Kidney (tissue), 14 donors: ENCODE results near the gene MLLT6. TPM values are rescaled to one million over a fixed set of nuclear protein-coding genes. Genes with fewer than 3 reads are reported as not detected.

ENCODE experiments used
- DNase-seq, 5 donors: peaks; one replicate each; pipeline ENCODE4 v3.0.0-alpha.2; 2013 to 2020
- FAIRE-seq: peaks from 2 replicates; lab custom pipeline; 2012; peaks lifted over from hg19 to GRCh38; lab: Jason Lieb, UNC
- H3K27ac ChIP-seq, 2 donors: one replicate each; pipeline ENCODE4 v1.7.0; 2013; ENCODE audit warnings: low read depth in 2 of 2, low read length in 2 of 2, inconsistent platforms in 1 of 2
- H3K27me3 ChIP-seq: one replicate; pipeline ENCODE4 v1.7.1; 2013; ENCODE audit warnings: low read length, inconsistent platforms; ENCODE audit not compliant: control insufficient read depth, insufficient read depth
- H3K36me3 ChIP-seq, 3 donors: one replicate each; pipeline versions ENCODE4 v1.7.0 to v1.7.1; 2013; ENCODE audit warnings: low read length in 3 of 3, control low read depth in 1 of 3, inconsistent platforms in 1 of 3; ENCODE audit not compliant: insufficient read depth in 3 of 3, control insufficient read depth in 2 of 3
- H3K4me1 ChIP-seq, 3 donors: one replicate each; pipeline versions ENCODE4 v1.7.0 to v1.7.1; 2013; ENCODE audit warnings: low read length in 3 of 3, inconsistent platforms in 1 of 3, low read depth in 1 of 3; ENCODE audit not compliant: control insufficient read depth in 2 of 3, insufficient read depth in 2 of 3
- H3K4me3 ChIP-seq, 3 donors: one replicate each; pipeline versions ENCODE4 v1.7.0 to v1.8.1; 2013; ENCODE audit warnings: low read length in 3 of 3, control low read depth in 1 of 3, inconsistent platforms in 1 of 3
- H3K9ac ChIP-seq, 3 donors: one replicate each; pipeline versions ENCODE4 v1.7.0 to v1.7.1; 2013; ENCODE audit warnings: low read length in 3 of 3, control low read depth in 1 of 3, inconsistent platforms in 1 of 3
- H3K9me3 ChIP-seq, 3 donors: one replicate each; pipeline versions ENCODE4 v1.7.0 to v1.7.1; 2013; ENCODE audit warnings: low read length in 3 of 3, control low read depth in 1 of 3, inconsistent platforms in 1 of 3; ENCODE audit not compliant: control insufficient read depth in 2 of 3, insufficient read depth in 1 of 3
- intact Hi-C: fragments of 100-400 bp; cut with DNase I; formaldehyde crosslinking; loops from one replicate; pipeline ENCODE4 v1.11.1; 2022
- polyA plus RNA-seq: library from polyadenylated mRNA; stranded (reverse); fragments of 350-450 nt; fragmentation: Illumina TruSeq; extraction: RNeasy Lipid Tissue Mini Kit (QIAGEN cat#74804); gene quantifications from one replicate; pipeline ENCODE4 v1.2.3, GENCODE V29; 2014; ENCODE audit warnings: low read depth, low replicate concordance; ENCODE audit not compliant: insufficient read depth
- total RNA-seq: library from RNA; stranded (reverse); fragmentation: NEBNext Ultra II Directional; extraction: Animal tissue kit (Norgen Biotek cat#: 25700); gene quantifications from one replicate; pipeline ENCODE4 v1.2.1, GENCODE V29; 2021
- TF ChIP-seq, protein P1 (sequence below): IDR thresholded peaks from 3 replicates; pipeline ENCODE4 v1.5.1; 2012; ENCODE audit warnings: mild to moderate bottlenecking, moderate library complexity, borderline replicate concordance; ENCODE audit not compliant: insufficient read depth; ENCODE audit errors: extremely low read depth
- donor health status: control.
- donor health status: control.
- donor health status: control.
- donor health status: control.
- donor health status: control.
- donor health status: DM: yes; HTN: yes; CAD: no.
- donor health status: Normal renal cell carcinoma (clear cell type).

Gene MLLT6
- total and polyA plus RNA-seq, 2 donors from 2014 or later, result 34.3 to 199 TPM

DNA sequence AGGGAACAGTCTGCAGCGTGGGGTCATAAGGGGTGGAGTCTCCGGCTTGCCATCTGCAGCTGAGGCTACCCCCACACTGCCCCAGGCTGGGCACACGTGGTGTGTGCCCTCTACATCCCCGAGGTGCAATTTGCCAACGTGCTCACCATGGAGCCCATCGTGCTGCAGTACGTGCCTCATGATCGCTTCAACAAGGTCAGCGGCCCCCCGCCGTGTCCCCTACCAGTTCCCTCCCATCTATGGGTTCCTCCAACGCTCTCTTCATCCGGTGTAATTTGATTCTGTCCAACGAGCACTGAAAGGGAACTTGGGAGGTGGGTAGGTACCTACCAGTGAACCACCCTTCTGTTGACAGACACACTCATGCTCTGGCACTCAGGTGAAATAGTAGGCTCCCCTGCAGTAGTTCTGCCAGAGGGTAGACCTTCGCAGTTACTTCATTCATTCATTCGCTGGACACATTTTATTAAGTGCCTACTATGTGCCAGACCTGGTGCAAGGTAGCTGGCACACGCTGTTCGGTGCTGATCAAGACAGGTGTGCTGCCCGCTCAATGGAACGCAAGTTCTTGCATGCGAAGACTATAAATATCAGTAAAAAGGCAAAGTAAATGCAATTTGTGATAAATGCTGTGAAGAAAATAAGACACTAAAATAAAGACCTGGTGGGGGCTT, 2.7 kb downstream of the MLLT6 start:
- intact Hi-C loops, result no loop called here
- DNase-seq (peak in 3 of 5 donors; percentile 63 to 69 (median 66)), FAIRE-seq (no peak)
- Histone ChIP-seq H3K36me3 (peaks cover 0 to 17% (median 12%) of the 10 kb centered on the region in 3 donors), H3K27ac (no peak overlapping the region), H3K4me3 (no peak overlapping the region), H3K4me1 (peaks cover 0 to 20% (median 0%) of the 10 kb centered on the region in 3 donors), H3K9ac (no peak overlapping the region), H3K27me3 (no peaks in the 10 kb centered on the region), H3K9me3 (no peaks in the 10 kb centered on the region)
- TF ChIP-seq, protein P1, sequence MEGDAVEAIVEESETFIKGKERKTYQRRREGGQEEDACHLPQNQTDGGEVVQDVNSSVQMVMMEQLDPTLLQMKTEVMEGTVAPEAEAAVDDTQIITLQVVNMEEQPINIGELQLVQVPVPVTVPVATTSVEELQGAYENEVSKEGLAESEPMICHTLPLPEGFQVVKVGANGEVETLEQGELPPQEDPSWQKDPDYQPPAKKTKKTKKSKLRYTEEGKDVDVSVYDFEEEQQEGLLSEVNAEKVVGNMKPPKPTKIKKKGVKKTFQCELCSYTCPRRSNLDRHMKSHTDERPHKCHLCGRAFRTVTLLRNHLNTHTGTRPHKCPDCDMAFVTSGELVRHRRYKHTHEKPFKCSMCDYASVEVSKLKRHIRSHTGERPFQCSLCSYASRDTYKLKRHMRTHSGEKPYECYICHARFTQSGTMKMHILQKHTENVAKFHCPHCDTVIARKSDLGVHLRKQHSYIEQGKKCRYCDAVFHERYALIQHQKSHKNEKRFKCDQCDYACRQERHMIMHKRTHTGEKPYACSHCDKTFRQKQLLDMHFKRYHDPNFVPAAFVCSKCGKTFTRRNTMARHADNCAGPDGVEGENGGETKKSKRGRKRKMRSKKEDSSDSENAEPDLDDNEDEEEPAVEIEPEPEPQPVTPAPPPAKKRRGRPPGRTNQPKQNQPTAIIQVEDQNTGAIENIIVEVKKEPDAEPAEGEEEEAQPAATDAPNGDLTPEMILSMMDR, result no peak

DNA sequence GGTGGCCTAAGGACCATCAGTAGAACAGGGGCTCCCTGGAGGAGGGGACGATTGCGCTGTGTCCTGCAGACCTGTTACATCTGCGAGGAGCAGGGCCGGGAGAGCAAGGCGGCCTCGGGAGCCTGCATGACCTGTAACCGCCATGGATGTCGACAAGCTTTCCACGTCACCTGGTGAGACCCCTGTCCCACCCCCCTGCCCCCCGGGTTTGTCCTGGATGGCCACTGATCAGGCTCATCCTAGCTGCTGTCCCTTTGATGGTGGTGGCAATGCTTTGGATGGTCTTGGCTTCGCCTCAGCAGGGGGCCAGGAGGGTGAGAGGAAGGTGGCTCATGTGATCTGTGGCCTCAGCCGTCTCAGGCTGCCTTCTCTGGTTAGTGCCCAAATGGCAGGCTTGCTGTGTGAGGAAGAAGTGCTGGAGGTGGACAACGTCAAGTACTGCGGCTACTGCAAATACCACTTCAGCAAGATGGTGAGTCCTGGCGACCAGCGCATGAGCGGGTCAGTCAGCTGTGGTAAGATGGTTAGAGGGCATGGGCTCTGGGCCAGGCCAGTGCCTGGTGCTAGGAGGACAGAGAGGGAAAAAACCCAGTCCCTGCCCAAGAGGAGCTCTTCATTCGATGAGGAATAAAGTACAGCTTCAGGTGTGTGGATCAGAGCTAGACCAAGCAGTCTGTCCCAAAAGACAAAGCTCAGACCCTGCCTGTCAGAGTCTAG, 4.2 kb downstream of the MLLT6 start:
- Histone ChIP-seq H3K27ac (no peak overlapping the region), H3K27me3 (no peaks in the 10 kb centered on the region), H3K36me3 (peaks cover 0 to 30% (median 24%) of the 10 kb centered on the region in 3 donors), H3K4me1 (peaks cover 0 to 18% (median 0%) of the 10 kb centered on the region in 3 donors), H3K4me3 (no peak overlapping the region), H3K9me3 (no peaks in the 10 kb centered on the region), H3K9ac (no peak overlapping the region)
- FAIRE-seq (no peak), DNase-seq (peak in 1 of 5 donors; percentile 49)
- intact Hi-C loops, result no loop called here
- TF ChIP-seq, protein P1, result no peak

DNA sequence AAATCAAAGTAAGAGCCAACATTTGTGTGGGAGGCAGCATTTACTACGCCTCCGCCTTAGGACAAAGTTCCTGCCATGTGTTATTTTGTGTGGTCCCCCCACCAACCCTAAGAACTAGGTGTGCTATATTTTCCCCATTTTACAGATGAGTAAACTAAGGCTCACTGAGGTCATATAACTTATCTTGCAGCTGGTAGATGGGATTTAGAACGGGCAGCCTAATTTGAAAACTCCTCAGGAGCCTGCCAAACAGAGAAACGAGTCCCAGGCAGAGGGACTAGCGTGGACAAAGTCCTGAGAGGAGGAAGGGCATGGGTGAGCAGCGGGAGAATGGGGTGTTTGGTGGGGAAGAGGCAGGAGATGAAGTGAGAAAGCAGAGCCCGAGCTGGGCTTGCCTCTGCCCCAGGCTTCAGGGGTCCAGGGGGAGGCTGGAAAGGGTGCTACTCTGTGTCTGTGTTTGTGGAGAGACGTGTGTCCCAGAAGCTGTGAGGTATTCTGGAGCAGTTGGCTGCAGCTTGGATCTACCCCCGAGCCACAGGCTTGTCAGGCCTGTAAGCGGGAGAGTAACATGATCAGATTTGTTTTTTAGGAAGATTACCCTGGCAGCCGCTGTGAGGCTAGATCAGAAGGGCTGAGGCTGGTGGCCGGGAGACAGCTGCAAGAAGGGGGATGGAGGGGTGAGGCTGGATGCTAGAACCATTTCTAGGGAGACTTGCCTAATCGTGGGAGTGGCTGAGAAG, 5.0 kb downstream of the MLLT6 start:
- Histone ChIP-seq H3K27ac (no peak overlapping the region), H3K4me1 (peaks cover 0 to 18% (median 0%) of the 10 kb centered on the region in 3 donors), H3K9me3 (no peaks in the 10 kb centered on the region), H3K36me3 (peaks cover 0 to 30% (median 24%) of the 10 kb centered on the region in 3 donors), H3K27me3 (no peaks in the 10 kb centered on the region), H3K9ac (no peak overlapping the region), H3K4me3 (no peak overlapping the region)
- TF ChIP-seq, protein P1, result no peak
- intact Hi-C loops, result no loop called here
- FAIRE-seq, result no peak
- no peak for DNase-seq
